NOMO-1 (cell line): ENCODE results near the gene KCNK7.
A peak's percentile ranks its signal among the peaks of the same experiment; 100 is the strongest.
"Not testable (repeated sequence)": the region's sequence is repeated elsewhere in the genome, so short reads cannot be mapped to it uniquely, and the experiment has no call there.

Experiments used
- DNase-seq, 2 experiments: peaks; one replicate each; lab custom pipeline; 2025; ENCODE audit not compliant: unreplicated experiment in 2 of 2; lab: John Stamatoyannopoulos, UW

KCNK7 gene

DNA sequence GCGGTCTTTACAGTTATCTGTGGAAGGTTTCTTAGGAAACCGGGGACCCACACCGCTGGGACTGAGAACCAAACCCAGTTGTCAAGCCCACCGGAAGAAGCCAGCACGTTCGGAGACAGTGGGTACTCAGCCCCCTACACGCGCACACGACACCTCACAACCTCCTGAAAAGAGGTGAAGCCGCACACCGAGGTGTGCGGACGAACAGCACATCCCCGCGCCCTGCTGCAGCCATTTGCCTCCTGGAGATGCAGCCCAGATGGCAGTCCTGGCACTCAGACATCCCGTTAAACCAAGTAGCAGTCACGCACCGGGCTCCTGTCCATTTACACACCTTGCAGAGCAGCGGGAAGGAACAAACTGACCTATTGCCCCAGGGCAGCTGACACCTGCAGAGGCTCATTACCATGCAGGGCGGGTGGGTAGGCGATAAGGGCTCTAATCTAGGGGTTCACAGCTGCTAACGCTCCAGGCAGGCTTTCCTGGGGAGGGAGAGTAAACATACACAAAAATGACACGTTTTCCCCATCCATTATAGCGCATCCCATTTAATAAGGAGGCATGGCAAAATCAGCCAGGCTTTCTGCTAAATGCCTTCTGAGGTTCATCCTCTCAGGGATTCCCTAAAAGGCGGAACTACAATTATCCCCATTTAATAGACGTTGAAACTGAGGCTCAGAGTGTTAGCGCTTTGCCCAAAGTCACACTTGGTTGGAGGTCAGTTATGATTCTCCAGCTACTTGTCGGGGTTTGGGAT lies 20.6 kb downstream of the KCNK7 start:
- no peak for DNase-seq

DNA sequence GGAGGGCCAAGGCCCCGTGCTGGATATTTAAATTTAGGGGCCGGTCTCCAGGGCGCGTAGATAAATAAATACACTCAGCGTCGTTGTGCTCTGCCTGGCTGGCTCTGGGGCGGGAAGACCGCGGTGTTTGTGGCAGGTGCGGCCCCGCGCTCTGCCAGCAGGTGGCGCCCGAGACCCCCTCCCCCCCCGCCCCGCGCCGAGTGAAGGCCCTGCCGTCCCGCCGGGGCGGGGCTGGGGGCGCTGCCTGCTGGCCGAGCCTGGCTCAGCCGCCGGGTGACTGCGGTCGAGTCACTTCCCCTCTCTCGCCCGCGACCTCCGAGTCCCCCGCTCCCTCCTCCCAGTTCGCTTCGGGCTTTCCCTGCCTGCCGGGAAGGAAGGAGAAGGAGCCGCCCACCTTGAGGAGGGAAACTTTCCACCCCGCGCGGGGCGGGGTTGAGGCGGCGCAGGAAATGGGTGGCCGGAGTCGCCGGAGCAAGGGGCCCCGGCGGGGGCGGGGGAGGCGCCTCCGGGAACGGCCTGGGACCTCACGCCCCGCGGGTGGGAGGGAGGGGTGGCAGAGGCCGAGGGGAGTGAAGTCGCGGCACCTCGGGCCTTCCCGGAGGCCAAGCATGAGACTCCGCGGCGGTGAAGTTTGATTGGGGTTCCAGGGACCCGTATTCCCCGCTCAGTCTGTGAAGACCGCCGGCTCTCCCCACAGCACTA lies 21.3 kb downstream of the KCNK7 start:
- peak; percentile 96 for DNase-seq

DNA sequence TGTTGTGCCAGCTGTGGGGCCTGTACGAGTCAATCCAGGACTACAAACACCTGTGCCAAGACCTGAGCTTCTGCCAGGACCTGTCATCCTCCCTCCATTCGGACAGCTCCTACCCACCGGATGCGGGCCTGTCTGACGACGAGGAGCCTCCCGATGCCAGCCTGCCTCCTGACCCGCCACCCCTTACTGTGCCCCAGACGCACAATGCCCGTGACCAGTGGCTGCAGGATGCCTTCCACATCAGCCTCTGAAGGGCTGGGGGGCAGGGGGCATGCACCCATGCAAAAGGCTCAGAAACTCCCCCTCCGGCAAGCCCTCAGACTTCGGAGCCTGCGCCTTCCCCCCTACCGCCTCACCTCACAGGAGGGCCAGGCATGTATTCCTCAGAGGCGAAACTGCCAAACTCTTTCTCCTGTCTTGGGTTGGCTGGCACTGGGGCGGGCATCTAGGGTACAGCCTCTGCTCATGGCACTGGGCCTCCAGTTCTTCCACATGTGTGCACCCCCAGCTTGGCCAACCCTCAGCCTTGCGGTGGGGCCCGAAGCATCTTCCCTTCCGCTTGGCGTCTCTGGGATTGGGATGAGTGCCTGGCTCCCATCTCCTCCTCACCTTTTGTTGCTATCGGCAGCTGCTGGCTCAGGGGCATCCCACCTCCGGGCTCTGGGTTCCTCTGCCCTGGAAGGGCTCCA lies 22.1 kb downstream of the KCNK7 start:
- no peak for DNase-seq

- peak; percentile 84 to 93 for DNase-seq
Measured at GRCh38 chr11:65572356-65573051, 23.1 kb downstream of the KCNK7 start, which contains the start of gene FAM89B. TSS of gene FAM89B (plus strand) at chr11:65572538. CDS start at chr11:65572670, 132 bp downstream.

DNA sequence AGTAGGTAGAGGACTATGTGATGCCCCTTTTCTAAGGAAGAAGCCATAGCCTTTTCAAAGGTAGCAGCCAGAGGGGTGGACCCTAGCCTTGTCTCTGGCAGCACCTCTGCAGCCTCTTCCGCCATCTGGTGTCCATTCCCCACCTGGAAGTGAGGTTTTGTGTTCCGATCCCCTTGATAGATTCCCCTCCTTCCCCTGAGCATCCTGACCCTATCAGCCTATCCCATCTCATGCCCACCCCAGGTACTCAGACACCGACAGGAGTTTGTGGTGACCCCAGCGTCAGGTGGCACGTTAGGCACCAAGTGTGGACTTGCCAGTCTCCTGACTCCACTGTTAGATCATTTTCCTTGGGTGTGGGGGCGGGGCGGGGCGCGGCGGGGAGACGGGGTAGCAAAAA lies 23.7 kb downstream of the KCNK7 start:
- peak in 1 of 2 experiments; percentile 28 for DNase-seq

DNA sequence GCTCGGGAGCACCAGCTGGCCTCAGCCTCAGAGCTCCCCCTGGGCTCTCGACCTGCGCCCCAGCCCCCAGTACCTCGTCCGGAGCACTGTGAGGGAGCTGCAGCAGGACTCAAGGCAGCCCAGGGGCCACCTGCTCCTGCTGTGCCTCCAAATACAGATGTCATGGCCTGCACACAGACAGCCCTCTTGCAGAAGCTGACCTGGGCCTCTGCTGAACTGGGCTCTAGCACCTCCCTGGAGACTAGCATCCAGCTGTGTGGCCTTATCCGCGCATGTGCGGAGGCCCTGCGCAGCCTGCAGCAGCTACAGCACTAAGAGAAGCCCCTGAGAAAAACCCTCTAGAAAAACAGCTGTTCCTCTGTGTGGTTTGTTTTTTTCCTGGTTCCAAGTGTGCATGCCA lies 24.2 kb downstream of the KCNK7 start:
- DNase-seq, result no peak

DNA sequence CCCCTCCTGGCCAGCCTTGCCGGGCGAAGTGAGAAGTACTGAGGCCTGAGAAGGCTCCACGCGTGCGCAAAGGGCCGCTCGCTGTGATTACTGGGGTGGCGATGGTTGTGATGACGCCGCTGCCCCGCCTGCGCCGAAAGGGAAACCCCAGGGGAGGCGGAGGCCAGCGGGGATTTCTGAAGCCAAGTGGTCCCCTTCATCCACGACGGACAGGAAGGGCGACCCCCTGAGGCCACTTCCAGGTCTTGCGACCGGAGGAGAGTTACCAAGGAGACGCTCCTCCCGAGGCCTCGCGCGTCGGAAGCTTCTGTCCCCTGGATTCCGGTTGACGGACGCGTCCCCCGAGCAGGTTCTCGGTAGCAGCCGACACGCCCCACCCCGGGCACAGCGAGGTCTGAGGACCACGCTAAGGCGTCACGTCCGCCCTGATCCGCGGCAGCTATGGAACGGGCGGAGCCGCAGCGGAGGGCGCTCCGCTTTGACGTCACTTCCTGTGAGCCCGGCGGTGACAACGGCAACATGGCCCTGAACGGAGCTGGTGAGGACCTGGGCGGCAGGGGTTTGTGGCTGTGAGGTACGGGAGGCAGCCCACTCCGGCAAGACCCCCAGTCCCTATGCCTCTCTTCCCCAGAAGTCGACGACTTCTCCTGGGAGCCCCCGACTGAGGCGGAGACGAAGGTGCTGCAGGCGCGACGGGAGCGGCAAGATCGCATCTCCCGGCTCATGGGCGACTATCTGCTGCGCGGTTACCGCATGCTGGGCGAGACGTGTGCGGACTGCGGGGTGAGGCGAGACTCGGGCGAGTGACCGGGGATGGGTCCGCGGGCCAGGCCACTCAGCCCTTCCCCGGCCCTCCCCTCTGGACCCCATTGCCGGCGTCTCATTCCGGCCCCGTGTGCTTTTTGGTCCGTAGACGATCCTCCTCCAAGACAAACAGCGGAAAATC lies 25.4 kb downstream of the KCNK7 start, which contains the start of gene ZNRD2:
Gene ZNRD2, plus strand, starts transcription at position 505 of the 946 bp plus-strand sequence. Its CDS starts 15 bp downstream, at position 520.
- peak; percentile 99 for DNase-seq

DNA sequence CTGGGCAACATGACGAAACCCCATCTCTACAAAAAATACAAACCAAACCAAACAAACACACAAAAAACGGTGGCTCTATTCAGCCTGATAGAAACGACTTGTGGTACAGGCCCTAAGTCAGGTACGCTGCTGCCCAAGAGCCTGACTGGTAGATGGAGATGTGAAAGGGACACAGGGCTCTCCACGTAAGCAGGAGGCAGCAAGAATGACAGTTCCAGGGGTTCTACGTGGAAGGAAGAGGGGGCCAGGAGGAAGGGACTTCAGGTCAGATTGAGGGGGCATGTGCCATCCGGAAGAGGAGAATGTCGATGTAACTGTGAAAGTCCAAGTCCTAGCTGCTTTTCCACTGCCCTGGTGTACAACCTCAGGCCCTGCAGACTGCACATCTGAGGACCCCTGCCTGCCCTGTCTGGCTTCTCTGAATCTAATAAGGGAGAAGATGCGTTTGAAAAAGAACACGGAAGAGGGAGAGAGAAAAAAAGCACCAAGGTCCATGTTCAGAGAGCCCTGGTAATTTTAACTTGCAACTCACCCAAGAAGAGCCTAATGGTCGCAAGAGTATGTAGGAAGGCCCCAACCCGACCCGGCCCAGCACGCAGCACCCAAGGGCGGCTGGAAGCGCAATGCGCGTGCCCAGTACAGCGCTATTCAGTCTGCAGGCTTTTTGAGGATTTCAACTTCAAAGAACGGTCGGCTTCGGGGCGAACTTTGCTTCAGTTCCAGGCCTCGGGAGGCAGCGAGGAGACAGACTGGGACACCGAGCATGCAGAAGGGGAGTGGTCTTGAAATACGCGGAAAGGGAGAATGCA lies 26.2 kb downstream of the KCNK7 start:
- no peak for DNase-seq

DNA sequence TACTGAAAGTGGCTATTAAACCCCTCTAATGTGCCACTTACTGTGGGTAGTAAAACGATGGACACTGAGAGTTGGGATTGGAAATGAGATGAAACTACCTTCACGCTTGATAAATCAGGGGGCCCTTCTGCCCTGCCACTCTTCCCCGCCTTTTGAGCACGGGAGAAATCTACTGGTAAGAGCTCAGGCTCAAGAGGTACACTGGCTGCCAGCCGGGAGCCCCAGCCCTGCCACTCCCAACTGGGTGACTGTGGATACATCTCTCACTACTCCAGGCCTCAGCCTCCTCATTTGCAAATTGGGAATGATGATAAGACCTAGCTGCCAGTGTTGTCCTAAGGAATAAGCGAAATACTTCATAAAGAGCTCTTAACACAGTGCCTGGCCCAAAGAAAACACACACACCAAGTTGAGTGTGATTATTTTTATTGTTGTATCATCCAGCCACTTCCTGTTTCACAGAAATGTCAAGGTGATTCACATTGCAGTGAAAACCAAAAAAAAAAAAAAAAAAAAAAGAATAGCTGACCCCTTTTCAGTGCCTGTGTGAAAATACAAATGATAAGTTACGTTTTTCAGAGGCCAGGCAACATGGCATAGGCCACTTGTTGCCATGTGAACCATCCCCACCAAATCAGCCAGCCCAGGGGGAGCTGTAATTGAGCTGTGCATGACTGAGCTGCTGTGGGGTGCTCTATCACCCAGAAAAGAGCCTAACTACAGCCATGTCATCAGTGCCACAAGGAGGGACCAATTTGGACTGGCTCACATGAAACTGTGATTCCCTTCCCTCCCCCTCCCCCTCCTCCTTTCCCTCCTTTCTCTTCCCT lies 29.8 kb downstream of the KCNK7 start:
- peak in 1 of 2 experiments; percentile 27 for DNase-seq

DNA sequence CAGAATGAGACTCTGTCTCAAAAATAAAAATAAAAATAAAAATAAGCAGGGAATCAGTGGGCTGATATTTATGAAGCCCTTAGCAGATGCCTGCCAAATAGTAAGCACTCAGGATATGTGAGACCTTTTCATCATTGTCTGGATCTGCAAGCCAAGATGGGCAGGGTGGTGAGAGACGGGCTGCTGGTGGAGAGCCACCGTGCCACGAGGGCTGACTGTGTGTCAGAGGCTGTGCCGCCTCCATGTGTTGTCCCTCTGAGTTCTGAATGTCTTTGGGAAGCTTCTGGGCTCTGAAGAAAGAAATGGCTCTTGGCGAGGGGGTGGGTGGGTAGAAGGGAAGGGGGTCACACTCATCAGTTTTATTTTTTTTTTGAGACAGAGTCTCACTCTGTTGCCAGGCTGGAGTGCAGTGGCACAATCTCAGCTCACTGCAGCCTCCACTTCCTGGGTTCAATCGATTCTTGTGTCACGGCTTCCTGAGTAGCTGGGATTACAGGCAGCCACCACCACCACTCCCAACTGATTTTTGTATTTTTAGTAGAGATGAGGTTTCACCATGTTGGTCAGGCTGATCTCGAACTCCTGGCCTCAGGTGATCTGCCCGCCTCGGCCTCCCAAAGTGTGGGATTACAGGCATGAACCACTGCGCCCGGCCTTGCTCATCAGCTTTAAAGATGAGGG lies 30.6 kb downstream of the KCNK7 start:
- not testable (repeated sequence) for DNase-seq

DNA sequence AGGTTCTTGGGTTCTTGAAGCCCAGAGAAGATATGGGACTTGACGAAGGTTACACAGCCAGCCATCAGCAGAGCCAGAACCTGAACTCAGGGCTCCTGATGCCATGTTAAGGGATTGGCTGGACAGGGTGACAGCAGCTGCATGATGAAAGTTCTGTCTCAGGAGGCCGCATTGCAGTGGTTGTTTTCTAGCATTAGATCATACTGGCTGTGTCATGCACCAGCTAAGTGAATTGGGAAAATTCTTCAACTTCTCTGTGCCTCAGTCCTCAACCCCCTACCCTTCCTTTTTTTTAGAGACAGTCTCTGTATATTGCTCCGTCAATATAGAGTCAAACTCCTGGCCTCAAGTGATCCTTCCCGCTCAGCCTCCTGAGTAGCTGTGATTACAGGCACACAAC lies 32.0 kb downstream of the KCNK7 start:
- no peak for DNase-seq

DNA sequence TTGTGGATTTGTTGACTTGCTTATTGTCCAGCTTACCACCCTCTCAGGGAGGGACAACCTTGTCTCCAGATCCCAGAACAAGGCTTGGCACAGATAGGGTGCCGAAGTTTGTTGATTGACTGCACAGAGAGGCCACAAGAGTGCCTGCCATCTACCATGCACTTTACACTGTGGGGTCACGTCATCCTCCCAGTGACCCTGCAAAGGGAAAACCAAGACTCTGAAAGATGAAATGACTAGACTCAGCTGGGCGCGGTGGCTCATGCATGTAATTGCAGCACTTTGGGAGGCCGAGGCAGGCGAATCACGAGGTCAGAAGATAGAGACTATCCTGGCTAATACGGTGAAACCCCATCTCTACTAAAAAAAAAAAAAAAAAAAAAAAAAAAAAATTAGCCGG lies 32.8 kb downstream of the KCNK7 start:
- DNase-seq, result no peak

GRCh38 chr11:65562020-65562419 lies 33.6 kb downstream of the KCNK7 start:
- no peak for DNase-seq

- no peak for DNase-seq
Measured at GRCh38 chr11:65560555-65561418, 34.8 kb downstream of the KCNK7 start.

- DNase-seq, result no peak
Measured at GRCh38 chr11:65559951-65560537, 35.6 kb downstream of the KCNK7 start.

- no peak for DNase-seq
Measured at GRCh38 chr11:65559535-65559934, 36.1 kb downstream of the KCNK7 start.
